GM12872 (cell line): ENCODE data around the gene MEIG1.

ENCODE experiments used
- TF ChIP-seq, protein P1 (sequence below): IDR thresholded peaks from 3 replicates; pipeline ENCODE4 v1.5.1; 2011; ENCODE audit warnings: low read depth, mild to moderate bottlenecking, low read length, moderate library complexity; ENCODE audit not compliant: insufficient read depth

The MEIG1 gene

DNA sequence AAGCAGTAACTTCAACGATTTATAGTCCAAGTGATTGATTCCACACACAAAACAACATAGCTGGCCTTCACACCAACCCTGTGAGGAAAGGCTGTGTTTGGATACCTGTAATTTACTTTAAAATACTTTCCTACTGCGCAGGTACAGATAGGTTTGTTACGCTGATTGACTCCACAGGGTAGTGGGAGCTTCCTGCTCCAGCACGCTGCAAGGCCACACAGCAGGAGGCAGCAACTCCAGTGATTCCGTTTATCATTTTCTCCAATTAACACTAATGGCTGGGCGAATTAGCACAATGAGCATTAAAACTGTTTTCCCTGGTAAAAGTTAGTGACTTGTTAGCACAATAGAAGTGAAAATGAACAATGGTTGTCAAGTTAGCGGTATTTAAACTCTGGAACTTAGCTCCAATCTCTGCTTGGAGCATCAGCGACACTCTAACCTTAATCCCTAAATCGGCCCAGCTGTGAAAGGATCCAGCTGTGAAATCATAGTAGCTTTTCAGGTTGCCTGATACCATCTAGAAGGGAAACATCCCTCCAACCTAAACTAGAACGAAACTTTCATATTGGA is 6.3 kb upstream of the MEIG1 start:
- TF ChIP-seq, protein P1, sequence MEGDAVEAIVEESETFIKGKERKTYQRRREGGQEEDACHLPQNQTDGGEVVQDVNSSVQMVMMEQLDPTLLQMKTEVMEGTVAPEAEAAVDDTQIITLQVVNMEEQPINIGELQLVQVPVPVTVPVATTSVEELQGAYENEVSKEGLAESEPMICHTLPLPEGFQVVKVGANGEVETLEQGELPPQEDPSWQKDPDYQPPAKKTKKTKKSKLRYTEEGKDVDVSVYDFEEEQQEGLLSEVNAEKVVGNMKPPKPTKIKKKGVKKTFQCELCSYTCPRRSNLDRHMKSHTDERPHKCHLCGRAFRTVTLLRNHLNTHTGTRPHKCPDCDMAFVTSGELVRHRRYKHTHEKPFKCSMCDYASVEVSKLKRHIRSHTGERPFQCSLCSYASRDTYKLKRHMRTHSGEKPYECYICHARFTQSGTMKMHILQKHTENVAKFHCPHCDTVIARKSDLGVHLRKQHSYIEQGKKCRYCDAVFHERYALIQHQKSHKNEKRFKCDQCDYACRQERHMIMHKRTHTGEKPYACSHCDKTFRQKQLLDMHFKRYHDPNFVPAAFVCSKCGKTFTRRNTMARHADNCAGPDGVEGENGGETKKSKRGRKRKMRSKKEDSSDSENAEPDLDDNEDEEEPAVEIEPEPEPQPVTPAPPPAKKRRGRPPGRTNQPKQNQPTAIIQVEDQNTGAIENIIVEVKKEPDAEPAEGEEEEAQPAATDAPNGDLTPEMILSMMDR, result no peak

DNA sequence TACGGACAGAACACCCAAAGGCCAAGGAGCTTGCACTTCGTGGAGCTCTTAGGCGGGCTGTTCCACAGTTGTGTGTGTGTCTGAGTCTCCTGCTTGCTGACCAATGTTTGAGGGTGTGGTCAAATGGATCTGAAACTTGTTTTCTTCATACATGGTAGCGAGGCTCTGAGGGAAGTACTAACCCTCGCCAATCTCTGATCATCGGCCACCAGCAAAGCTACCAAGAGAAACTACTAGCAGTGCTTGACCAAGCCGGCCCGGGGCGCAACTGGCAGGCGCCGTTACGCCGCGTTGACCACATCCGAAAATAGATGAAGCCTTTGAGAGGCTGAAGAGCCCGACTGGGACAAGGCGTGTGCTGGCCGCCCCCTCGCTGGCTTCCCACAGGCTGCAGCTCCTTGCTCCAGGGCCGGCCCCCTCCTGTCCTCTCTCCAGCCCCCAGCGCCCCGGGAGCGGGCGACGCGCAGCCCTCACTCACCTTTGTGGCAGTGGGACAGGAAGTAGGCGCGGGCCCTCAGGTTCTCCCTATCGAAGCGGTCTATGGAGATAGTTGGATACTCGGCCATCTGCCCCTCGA is 5.7 kb upstream of the MEIG1 start:
- TF ChIP-seq, protein P1, result peak; percentile 13; the same call in 1 of the 3 replicates

DNA sequence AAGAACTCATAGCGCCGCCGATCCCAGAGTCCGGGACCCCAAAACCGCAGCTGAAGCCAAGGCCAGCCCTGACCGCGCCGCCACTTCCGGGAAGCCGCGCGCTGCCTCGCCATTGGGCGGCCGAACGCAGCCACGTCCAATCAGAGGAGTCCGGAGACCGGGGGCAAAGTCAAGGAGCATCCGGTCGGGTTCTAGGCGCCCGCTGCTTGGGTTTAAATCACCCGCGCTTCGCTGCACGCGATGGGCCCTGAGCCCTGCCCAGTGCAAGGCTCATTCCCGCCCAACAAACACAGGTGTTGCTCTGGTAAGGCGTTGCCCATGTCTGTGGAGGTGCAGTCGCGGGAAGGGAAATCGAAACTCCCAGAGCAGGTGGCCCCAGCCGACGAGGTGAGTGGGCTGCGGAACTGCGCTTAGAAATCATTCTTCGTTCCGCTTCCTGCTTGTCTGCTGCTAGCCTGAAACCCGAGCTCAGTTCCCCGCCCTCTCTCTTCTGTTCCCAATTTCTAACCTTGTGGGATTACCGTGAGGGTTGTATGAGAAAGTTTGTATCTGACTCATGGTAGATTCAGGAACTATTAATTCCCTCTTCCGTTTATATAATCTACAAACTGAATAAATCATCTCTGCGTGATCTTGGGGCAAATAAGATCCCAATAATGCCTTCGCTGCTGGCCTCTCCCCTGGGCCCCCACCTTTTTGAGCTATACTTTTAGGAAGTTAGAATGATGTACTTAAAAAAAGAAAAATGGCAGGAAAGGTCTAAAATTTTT is 5.0 kb upstream of the MEIG1 start, which contains the start of gene DCLRE1C:
Gene DCLRE1C (minus strand): TSS at position 96 of the 770 bp plus-strand sequence. CDS start 86 bp downstream, at position 10.
- TF ChIP-seq, protein P1, result no peak

GRCh38 chr10:14954934-14955333 is 4.3 kb upstream of the MEIG1 start:
- TF ChIP-seq, protein P1, result no peak

DNA sequence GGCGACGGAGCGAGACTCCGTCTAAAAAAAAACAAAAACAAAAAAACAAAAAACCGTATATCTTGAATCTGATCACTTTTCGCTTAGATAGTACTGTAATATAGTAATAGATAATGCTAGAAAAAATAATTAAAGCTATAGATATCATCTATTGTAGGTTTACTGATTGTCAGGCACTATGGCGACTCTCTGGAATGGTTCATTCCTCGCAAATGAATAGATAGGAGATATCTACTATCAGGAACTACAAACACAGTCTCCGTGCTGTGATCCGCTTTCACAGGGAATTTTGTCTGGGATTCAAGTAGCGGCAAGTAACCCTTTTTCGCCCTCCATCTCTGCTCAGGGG is 342 bp upstream of the MEIG1 start:
- TF ChIP-seq, protein P1, result no peak

- TF ChIP-seq, protein P1, result no peak
These were observed 8.7 kb downstream of the MEIG1 start for GRCh38 chr10:14967897-14968296.

DNA sequence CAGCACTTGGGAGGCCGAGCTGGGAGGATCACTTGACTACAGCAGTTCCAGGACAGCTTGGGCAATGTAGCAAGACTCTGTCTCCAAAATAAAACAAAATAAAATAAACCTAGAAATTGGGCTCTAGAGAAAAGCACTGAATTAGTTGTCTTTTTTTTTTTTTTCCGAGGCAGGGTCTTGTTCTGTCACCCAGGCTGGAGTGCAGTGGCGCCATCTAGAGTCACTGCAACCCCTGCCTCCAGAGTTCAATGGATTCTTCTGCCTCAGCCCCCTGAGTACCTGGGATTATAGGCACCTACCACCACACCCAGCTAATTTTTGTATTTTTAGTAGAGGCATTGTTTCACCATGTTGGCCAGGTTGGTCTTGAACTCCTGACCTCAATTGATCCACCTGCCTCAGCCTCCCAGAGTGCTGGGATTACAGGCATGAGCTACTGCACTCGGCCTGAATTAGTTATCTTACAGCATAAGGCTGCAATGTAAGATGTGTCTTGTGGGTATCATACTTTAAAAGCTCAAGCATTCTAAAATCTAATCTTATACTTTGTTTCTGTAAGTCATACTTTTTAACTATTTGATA is 12.8 kb downstream of the MEIG1 start:
- TF ChIP-seq, protein P1, result peak; percentile 77
